HG03378 (cell line): Measurements from ENCODE around the gene ERGIC2.
"Not testable (repeated sequence)": the region's sequence is repeated elsewhere in the genome, so short reads cannot be mapped to it uniquely, and the experiment has no call there.

Experiments
- ATAC-seq: cut with Tn5 transposase; IDR thresholded peaks from one replicate; pipeline ENCODE4 v1.9.1; 2021; ENCODE audit warnings: mild to moderate bottlenecking, moderate library complexity; ENCODE audit not compliant: unreplicated experiment

The ERGIC2 gene

DNA sequence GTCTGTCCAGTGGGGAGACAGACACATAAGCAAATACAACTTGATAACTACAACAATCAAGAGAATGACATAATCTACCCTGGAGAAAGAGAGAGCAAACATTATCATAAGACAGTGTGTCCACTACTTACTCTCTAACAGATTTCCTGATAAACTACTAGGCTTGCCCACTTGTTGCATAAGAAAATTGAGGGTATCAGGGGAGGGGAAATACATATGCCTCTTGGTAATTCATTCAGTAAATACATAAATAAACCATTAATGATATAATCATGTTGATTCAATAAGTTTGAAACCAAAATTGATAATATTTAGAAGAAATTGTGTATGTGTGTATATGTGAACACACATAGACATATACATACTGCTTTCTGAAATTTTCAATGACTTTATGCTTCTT, 76.6 kb downstream of the ERGIC2 start:
- no peak for ATAC-seq

- no peak for ATAC-seq
Observed at GRCh38 chr12:29301114-29301513, 79.9 kb downstream of the ERGIC2 start.

- ATAC-seq = no peak
Observed at GRCh38 chr12:29299633-29300032, 81.3 kb downstream of the ERGIC2 start.

- no peak for ATAC-seq
Observed at GRCh38 chr12:29291226-29291625, 89.7 kb downstream of the ERGIC2 start.

DNA sequence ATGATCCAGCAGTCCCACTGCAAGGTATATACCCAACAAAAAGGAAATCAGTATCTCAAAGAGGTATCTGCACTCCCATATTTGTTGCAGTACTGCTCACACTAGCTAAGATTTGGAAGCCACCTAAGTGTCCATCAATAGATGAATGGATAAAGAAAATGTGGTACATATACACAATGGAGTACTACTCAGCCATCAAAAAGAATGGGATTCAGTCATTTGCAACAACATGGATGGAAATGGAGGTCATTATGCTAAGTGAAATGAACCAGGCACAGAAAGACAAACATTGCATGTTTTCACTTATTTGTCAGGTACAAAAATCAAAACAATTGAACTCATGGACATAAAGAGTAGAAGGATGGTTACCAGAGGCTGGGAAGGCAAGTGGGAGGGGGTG, 90.5 kb downstream of the ERGIC2 start:
- not testable (repeated sequence) for ATAC-seq

DNA sequence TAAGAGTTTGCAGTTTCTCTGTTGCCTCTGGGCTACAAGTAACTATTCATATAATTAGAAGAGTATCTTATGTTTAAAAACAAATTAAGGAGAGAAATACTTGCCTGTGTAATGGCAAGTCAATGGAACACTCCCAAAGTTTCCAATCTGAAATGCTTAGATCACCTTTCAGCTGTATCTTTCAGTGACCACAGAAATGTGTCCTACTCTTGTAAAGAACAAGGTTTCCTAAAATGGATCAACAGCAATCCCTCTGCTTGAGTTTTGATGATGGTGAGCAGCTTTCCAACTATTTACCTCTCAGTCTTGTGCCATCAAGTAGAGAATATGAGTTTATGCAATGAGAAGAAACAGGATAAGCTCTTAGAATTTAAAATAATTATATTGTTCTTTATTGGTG, 92.9 kb downstream of the ERGIC2 start:
- ATAC-seq = no peak

GRCh38 chr12:29287622-29288021, 93.3 kb downstream of the ERGIC2 start:
- ATAC-seq = no peak
